Hematopoietic multipotent progenitor cell treated with erythropoietin and hydrocortisone succinate and interleukin-3 and kit ligand, for 6 days (in vitro differentiated cells): Measurements from ENCODE around the gene AHDC1.

Experiments used
- DNase-seq: peaks from one replicate; pipeline ENCODE4 v3.0.0-alpha.2; 2015

AHDC1 gene

GRCh38 chr1:27575840-27576331 lies 28.1 kb downstream of the AHDC1 start:
- peak; percentile 49 for DNase-seq

DNA sequence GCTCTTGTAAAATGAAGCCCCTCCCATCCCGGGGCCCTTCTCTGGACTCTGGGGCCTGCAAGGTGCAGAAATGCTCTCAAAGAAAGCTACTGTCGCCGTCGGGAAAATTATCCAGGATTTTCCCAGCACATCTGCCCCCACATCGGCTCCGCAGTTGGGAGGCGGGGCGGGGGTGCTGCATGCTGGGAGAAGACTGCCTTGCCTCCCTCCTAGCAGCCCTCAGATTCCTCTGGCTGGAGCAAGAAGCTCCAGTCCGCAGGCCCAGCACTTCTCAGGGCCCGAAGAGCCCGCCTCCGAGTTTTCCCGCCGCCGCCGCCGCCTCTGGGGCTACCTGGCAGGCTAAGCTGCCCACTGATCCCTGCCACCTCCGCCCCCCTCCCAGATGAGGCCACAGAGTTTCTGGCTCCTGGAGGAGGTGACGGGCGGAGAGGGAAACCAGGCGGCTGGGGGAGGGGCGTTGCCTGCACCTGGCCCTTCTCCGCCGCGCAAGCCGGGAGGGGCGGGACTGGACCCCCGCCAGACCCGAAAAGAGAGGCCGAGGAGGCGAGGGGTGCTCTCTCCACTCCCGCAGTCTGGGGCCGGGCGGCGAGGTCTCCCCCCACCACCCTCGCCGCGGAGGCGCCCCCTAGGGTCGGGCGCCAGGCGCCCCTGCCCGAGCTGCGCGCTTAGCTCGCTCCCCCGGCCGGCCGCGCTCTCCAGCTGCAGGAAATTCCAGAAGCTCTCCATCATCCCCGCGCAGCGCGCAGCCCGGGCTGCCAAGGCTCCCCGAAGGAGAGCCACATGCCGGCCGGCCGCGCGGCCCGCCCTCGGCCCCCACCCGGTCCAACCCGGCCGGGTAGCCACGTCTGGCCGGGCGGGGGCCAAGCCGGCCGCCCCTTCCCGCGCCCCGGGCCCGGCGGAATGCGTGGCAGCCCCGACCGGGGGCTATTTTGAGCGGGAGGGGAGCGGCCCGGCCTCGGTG lies 28.8 kb downstream of the AHDC1 start:
- no peak for DNase-seq

- DNase-seq = no peak
Observed at GRCh38 chr1:27574001-27574781, 29.8 kb downstream of the AHDC1 start.

GRCh38 chr1:27572679-27573426 lies 31.1 kb downstream of the AHDC1 start:
- no peak for DNase-seq

DNA sequence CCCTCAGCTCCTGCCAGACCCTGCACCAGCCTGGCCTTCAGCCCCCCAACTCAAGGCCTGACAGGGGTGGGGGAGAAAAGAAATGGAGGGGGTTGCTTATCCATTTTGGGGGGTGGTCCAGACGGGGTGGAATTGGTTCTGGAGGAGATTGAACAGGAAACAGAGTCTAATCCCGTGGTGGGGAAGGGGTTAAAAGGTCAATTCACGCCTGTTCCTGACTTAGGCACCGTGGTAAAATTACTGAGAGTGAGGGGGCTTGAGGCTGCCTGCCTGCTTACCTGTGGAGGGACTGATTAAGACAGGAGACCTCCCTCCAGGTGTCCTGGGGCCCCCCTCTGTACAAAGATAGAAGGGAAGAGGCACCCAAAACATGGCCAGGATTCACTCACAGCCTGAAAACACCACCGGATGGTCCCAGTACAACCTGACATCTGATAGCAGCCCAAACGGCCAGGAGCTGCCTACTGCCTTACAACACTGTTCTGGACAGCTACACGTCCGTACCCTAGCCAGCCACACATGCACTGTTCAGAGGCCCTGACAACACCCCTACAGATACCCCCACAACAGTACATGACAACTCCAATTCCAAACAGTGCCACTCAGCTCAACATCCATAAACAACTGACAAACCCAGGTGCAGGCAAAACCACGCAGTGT lies 31.8 kb downstream of the AHDC1 start:
- no peak for DNase-seq

GRCh38 chr1:27571439-27572018 lies 32.4 kb downstream of the AHDC1 start:
- no peak for DNase-seq

GRCh38 chr1:27570784-27571183 lies 33.2 kb downstream of the AHDC1 start:
- DNase-seq = no peak

DNA sequence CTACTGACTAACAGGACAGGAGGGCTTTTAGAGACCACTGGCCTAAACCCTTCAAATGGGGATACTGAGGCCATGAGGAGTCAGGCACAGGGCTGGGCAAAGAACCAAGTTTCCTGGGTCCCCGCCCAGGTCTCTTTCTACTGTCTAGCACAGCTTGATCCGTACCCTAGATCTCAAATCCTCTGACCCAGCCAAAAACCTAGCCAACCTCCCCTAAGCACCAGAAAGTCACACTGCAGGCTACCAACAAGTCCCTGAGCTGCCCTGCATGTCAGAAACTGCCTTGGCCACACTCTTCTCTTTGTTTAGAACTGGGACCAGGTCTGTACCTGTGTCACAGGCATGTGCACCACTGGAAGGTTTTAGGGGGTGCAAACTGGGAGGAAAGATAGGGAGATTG lies 33.6 kb downstream of the AHDC1 start:
- peak; percentile 30 for DNase-seq

GRCh38 chr1:27569506-27570291 lies 34.2 kb downstream of the AHDC1 start:
- DNase-seq = no peak

GRCh38 chr1:27569088-27569460 lies 34.9 kb downstream of the AHDC1 start:
- DNase-seq = no peak

GRCh38 chr1:27568300-27569087 lies 35.5 kb downstream of the AHDC1 start:
- peak; percentile 98 for DNase-seq

DNA sequence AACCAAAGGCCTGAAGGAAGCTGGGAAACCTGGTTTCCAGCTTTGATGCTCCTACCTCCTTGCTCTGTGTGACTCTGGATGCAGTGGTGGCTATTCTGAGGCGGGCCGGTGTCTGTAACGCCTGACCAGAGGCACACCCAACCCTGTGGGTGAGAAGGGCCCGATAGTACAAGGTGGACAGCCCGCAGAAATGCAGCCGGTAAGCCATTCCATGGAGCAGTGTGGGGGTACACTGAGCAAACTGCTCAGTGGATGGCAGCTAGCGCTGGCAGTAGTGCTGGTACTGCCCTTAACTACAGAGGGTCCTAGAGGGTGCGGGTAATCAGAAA lies 36.0 kb downstream of the AHDC1 start:
- no peak for DNase-seq

GRCh38 chr1:27567146-27567526 lies 36.8 kb downstream of the AHDC1 start:
- DNase-seq = no peak

DNA sequence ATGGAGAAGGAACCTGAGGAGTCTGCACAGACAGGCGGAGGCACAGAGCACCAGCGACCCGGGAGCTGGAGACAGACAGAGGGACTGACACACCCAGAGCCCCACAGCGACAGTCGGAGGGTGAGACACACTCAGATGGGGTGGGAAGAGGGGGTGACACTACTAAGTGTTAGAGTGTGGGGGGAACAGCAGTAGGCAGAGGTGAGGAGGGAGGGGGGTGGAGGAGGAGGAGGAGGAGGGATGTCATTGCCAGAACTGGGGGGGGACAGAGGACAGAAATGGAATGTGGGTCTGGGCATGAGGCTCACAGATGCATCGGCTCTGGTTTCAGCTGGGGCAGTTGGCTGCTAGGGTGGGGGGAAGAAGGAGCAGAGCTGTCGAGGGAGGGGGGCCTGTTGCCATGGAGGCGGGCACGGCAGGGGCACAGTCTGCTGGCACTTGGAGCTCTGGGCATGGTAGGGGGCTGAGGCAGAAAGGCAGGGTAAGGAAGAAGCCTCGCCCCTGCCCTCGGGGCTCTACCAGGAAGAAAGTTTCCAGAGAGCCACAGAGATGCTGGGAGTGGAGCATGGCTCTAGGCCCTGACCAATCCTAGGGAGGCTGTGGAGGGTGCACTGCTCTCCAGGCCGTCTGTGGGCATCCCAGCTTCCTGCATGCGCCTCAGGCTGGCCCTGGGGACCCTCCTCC lies 37.3 kb downstream of the AHDC1 start:
- DNase-seq = no peak

- no peak for DNase-seq
Observed at GRCh38 chr1:27564710-27565649, 39.0 kb downstream of the AHDC1 start.

DNA sequence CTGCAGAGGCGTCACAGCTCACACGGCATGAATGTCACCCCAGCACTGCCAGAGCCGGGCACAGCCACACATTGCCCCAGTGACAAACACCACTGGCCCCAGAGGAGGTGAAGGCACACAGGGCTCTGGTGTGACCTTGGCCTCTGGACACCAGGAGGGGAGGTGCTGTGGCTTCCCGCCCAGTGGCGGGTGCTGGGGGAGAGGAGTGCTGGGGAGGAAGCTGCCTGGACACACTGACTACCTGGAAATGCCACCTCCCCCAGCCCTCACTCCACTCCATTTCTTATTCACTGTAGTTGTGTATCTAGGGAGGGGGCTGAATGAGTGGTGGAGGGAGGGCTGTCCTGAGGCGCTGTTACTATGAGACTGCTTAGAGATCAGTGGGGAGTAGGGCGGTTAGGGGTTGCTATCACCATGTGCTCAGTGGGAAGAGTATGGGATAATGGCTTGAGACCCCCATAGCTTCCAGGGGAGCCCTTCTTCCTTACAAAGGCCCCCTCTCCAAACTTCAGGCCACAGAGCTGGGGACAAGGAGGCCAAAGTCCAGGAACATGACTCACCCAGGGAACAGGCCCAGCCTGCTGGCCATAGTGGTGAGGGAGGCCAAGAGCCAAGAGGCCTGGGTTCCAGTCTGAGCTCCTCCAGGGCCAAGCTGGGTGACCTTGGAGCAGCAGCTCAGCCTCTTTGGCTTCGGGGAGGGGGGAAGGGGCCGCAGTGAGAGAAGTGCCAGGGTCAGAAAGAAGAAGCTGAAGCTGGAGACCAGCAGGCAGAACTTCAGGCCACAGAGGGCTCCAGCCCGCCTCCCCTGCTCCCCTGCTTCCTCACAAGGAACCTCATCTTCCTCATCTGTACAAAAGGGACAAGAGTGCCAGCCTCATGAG lies 40.1 kb downstream of the AHDC1 start:
- DNase-seq = no peak

DNA sequence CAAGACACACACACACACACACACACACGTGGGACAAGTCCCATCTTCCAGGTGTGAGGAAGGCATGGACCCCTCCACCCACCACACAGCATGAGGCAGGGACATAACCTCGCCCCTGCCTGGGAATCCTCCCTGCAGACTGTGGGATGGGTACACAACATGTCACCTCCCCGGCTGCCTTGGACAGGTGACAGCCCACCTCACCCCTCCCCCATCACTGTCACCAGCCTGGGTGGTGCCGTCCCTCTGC lies 40.7 kb downstream of the AHDC1 start:
- no peak for DNase-seq
